Anterior cingulate cortex (tissue), 58 donors: ENCODE data around the gene DNMT3B.

Source experiments
- DNase-seq, 58 donors: peaks; one replicate each; lab custom pipeline; 2025; lab: John Stamatoyannopoulos, UW

The DNMT3B gene

DNA sequence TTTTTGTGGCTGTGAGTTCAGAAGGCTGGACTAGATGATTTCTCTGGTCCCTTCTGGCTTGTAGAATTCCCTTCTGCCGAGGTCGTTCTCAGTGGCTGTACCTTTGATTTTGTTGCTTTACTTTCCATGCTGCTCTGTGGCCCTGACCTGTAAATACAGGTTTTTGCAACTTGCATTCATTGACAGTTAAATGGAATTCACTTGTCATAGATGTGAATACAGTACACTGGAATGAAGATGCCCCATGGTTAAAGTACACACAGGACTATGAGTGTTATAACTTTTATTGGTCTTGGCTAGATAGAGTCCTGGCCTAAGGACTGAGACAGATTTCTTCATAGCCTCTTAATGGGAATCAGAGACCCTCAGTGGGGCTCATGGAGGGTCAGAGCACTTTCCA is 83.6 kb downstream of the DNMT3B start:
- no peak for DNase-seq

- DNase-seq, result no peak
These were observed 84.7 kb downstream of the DNMT3B start for GRCh38 chr20:32846852-32847251.

GRCh38 chr20:32847964-32848363 is 85.8 kb downstream of the DNMT3B start:
- no peak for DNase-seq

DNA sequence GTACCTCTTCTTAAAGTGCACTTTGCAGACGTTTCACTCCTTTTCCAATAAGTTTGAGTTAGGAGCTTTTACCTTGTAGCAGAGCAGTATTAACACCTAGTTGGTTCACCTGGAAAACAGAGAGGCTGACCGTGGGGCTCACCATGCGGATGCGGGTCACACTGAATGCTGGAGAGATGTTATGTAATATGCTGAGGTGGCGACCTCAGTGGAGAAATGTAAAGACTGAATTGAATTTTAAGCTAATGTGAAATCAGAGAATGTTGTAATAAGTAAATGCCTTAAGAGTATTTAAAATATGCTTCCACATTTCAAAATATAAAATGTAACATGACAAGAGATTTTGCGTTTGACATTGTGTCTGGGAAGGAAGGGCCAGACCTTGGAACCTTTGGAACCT is 86.7 kb downstream of the DNMT3B start:
- DNase-seq, result no peak

GRCh38 chr20:32849577-32849976 is 87.4 kb downstream of the DNMT3B start:
- no peak for DNase-seq

DNA sequence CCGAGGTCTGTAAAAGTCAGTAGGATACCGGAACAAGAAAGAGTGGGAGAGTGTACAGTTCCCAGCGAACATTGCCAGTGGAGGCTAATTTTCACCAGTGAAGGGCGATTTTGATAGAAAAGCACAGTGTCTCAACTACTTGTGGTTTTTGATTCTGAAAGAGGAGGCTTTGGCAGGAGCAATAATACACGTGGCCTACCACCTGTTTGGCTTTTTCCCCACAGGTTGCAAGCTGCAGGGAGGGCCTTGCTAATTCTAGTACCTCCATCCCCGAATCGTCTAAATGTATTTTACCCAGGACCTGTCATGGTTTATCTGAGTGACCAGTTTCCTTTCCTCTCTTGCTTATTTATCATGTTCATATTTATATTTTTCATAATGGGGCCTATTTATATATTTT is 93.2 kb downstream of the DNMT3B start:
- DNase-seq, result no peak

- DNase-seq, result no peak
These were observed 96.0 kb downstream of the DNMT3B start for GRCh38 chr20:32858189-32858588.
